DMS 273 (cell line): ENCODE data around the gene CDH6.

Experiments used
- DNase-seq: peaks from one replicate; lab custom pipeline; 2025; ENCODE audit not compliant: unreplicated experiment; lab: John Stamatoyannopoulos, UW

The CDH6 gene

DNA sequence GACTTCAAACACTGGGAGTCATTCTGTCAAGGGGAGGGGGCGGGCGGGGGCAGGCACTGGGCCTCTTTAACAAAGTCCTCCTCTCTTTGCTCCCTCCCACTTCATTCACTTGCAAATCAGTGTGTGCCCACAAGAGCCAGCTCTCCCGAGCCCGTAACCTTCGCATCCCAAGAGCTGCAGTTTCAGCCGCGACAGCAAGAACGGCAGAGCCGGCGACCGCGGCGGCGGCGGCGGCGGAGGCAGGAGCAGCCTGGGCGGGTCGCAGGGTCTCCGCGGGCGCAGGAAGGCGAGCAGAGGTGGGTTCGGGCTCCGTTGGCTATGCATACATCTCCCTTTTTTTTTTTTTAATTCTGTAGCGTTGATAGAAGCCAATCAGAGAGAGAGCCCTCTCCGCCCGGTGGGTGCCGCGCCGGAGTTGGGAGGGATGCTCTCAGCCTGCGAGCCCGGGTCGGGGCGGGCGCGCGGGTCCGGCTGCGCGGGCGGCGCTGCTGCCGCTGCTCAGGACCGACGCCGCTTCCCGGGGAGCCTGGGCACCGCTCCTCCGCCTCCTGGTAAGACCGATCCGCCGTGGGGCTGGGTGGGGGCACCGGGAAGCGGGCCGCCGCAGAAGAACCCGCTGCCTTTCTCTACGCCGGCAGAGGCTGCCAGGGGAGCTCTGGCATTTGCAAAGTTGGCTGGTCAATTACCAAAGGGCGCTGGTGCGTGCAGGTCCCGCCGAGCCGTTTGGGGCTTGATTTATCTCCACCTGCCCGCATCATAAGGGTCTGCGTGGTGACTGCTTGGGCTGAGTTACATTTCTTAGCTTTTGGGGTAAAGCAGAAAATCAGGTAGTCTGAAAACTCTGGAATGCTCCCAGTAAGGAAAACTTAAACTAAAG, at the start of gene CDH6:
Gene CDH6, plus strand, starts transcription at position 96 of the 877 bp plus-strand sequence. CDS start 73,788 bp downstream, outside the sequence.
- peak; percentile 51 for DNase-seq

DNA sequence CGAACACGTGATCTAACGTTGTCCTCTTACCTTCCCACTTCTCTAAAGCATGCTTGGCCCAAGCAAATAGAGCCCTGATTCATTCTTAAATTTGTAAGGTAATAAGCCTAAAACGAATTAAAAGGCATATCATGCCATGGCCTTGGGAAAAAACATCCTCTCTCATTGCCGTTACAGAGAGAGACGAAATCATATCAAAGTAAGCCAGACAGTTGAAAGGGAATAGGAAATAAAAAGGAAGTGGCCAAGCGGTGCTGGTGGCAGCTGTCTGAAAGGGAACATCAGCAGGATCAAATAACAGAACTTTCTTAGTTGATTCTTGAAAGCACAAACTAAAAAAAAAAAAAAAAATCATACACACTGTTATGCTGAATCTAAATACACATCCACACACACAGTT, 49.1 kb upstream of the CDH6 start:
- DNase-seq, result no peak

DNA sequence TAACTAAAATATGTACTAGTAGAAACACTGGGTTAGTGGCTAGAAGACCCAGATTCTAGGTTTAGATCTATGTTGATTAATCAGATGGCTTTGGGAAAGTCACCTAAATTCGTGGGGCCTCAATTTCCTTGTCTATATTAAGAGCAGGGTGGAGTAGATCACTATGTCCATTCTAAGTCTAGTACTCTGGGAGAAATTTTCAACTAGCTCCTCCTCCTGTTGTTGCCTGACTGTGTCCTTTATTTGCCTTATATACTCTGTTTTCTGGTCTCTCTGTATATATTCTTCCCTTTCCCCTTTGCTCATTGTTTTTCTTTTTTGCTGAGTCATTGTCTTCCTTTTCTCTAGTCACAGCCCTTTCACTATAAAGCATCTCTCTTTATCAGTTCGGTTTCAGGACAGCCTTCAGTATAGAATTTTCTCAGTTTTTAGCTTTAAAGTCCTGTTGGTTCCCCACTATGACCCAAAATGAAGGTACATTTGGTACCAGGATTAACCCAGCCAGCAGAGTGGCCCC, 44.5 kb upstream of the CDH6 start:
- DNase-seq, result no peak

DNA sequence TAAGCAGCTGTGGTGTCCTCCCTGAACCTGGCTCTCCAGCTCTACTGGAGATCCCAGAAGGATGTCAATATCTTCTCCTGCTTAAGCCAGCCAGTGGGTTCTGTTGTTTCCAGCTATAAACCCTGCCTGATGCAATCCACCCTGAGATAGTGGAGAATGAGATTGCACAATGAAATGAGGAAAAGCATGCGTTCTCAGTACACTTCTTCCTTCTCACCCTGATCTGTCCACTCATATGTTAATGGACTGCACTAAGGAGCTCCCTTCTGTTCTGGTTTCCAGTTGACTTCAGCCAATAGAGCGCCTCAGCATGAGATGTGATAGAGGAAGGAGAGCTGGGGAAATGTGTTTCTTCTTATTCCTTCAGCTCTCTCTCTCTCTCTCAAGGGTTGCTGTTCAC, 40.0 kb upstream of the CDH6 start:
- DNase-seq, result no peak

DNA sequence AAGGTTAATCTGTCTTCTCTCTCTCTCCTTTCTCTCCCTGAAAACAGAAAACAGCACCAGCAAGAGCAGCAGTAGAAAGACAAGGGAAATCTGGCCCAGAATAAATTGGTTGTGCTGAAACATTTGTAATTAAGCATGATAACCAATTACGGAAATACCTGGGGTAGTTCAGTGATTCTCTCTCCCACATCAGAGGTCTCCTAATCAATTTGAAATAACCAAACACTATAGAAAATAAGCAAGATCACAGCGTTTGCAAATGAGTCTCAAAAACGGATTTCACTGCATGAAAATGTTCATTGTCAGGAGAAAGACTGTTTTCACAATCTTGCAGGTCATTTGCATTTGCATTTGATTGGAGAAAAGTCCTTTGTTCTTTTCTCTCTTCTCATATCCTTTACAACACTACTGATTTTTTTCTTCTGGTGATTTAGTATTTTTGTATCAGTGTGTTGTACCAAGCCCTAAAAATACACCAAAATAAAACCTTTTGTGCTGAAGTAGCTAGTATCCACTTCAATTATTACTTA, 36.8 kb upstream of the CDH6 start:
- DNase-seq, result no peak

DNA sequence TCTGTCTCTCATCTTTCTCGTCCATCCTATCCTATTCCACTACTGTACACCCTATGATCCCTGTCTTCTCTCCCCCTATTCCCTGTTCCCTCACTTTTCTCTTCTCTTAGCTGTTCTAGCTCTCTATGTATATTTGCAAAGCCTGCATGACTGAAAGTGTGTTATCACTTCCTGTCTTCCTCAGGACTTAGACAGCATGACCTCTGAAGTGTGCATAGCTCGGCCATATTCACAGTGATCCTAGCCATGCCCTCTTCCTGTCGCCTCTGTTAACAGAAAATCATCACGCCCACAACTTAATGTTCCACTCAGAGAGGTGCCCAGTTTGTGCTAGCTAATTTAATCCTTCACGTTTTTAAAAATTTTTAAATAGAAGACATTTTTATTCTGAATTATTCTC, 35.8 kb upstream of the CDH6 start:
- DNase-seq, result no peak

DNA sequence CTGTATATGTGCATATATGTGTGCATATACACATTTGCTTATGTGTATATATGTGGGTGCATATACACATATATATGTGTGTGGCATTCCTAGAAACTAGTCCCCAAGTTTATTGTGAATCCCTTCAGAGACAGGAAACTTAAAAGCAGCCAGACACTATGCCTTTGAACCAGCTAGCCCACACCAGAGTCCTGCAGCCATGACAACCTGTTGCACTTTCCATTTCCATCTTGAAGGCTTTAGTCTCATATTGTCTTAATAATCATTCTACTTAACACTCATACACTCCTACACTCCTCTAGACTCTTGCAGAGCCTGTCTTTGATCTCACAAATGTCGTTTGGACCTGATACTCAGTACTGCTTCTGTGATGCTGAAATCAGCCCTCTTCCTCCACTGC, 34.8 kb upstream of the CDH6 start:
- no peak for DNase-seq

DNA sequence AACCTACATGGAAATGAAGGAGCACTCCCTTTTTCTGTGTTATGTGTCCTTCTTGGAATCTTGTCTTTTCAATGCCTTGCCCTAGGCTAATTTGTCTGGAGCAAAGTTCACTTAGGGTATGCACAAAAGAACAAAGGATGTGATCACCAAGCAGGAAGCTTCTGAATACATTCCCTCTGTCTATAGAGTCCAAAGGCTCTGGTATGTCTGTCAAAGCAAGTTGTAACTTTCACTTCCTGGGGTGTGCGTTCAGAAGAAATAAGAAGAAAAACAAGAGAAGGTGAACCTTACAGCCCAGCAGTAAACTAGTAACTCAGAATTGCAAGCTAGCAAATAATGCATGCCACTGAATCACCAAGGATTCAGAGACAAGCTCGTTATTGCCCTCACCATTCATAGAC, 31.7 kb upstream of the CDH6 start:
- DNase-seq, result no peak

DNA sequence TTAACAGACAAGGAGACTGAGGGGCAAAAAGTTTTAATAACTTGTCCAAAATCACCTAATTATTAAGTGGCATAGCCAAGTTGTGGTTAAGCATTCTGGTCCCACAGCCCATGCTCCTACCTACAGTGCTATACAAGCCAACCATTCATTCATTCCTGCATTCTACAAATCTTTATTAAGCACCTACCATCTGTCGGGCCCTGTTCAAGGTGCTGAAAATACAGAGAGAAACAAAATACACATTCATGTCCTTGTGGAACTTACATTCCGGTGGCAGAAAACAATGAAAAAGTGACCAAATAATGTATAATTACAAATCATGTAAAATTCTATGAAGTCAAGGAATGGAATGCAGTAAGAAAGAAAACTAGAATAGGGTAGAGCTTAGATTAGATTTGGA, 27.8 kb upstream of the CDH6 start:
- DNase-seq, result no peak

DNA sequence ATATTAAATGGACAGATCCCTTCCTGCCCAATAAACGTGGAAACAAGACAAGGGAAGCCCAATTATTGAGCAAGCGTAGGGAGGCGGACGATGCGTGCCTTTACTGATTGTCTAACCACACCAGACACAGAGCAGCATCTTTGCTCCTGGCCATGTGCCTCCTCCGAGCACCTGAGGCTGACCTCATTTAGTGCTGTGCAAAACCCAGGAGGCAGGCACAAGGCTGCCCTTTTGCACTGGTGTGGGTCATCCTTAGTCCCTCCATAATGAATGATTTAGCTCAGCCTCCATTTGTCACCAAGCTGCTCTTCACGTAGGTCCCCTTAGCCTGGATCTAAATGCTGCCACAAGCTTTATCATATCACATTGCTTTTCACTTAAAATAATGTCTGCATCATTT, 24.1 kb upstream of the CDH6 start:
- no peak for DNase-seq

DNA sequence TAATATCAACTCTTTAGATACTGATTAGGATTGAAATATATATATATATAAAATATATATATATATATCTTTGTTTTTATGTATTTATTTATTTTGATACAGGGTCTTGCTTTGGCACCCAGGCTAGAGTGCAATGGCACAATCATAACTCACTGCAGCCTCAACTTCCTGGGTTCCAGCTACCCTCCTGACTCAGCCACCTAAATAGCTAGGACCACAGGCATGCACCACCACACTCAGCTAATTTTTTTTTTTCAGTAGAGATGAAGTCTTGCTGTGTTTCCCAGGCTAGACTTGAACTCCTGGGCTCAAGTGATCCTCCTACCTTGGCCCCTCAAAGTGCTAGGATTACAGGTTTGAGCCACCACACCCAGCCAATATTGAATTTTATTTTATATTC, 20.6 kb upstream of the CDH6 start:
- DNase-seq, result no peak

DNA sequence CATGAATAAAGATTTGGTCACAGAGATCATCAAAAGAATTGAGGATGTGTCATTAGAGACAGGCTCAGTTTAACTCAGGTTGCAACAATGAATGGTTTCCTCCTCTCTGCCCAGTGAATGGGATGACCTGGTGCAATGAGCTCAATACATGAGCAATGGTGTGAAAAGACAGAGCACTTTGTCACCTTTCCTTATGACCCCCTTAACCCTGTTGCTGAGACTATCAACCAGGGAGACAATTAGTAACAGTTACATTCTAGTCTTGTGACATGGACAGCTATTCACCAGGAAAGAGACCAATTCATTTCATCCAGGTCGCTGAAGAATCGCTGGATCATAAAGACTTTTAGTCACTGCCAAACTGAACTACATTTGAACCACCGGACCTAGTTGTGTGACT, 19.9 kb upstream of the CDH6 start:
- no peak for DNase-seq

DNA sequence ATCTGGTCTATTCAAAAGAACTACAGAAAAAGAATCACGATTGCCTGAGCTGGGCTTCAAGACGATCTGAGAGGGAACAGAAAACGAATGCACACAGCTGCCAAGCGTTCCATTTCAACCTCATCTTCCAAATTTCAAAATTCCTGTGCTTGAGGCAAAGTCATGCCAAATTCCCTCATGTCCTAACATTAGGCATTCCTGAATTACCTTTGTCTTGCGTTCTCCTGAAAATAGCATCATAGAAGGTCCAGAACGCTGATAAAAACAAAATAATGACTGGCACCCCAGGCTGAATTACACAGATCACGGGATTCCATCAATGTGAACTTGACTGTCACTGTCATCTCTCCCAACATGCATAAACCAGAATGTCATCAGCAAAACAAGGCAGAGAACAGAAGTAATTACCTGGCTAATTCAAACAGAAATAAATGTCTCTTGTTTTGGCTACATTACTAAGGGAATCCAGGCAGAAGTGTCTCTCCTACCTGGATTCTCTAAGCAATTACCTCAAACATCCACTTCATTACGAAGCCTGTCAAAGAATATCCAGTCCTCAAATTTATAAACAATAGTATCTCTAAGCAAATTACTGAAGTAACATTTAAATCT, 12.0 kb upstream of the CDH6 start:
- no peak for DNase-seq

DNA sequence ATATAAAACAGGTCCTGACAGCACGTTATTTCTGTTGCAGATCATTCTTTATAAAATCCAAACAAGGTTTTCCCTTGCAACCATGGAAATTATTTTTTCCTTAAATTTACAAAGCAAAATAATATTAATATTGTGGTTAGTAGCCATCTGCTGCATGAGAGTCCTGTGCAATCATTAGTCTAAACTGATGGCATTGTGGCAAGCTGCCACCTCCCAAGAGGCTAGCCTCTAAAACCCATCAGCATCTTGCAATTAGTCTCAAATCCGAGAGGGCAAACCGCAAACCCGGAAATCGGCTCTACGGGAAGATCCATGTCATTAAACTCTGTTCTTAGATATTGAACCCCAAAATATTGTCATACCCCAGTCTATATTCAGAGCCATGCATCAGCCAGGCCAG, 11.3 kb upstream of the CDH6 start:
- peak; percentile 3 for DNase-seq

DNA sequence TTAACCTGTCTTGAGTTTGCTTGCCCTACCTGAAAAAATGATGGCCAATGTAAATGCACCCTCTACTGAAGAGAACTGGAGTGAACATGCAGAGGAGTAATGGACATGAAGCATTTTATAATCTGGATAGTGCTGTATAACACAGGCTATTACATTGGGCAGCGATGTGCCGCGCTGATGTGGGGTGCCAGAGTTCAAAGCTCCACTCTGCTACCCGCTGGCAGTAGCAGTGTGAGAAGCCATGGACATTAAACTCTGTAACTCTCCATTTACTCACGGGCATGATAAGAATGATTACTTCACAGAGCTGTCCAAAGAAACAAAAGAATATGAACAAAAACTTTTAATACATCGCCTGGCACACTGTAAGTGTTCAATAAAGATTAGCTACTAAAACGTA, 7.5 kb upstream of the CDH6 start:
- no peak for DNase-seq

DNA sequence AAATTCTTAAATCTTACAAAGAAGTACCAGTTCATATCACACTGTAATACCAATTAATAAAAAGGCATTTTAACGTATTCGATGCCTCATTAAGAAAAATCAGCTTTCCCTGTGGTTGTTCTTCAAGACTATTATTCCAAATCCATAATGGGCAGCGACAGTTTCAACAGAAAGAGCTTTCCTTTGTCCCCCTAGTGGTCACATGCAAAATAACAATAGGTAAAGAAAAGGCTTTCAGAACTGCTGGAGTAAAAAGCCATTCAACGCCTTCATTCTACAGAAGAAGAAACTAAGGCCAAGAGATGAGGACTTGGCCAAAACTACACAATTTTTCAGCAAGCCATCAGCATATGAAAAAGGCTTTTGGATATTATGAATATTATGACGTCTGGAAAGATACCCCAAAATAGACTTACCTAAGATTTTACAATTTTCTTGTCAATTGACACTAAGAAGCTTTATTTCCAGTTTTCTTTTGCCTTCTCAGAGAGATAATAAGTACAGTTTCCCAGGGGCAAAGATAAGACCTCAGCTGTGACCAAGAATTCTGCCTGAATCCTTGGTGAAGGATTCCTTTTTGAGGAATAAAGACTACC, 6.7 kb upstream of the CDH6 start:
- DNase-seq, result peak; percentile 57

DNA sequence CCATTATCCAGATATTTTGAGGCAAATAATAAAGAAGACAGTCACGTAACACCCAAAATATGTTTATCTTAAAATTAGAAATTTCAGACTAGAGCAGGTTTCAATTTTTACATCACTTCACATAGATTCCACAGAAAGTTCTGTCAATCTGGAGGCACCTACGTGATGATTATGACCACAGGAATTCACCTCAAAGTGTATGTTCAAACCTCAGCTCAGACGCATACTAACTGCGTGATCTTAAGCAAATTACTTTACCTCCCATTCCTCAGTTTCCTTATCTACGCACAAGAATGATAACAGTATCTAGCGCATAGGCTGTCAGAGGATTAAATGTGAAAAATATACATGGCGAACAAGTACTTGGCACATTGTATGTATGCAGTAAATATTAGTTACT, 5.9 kb upstream of the CDH6 start:
- no peak for DNase-seq

DNA sequence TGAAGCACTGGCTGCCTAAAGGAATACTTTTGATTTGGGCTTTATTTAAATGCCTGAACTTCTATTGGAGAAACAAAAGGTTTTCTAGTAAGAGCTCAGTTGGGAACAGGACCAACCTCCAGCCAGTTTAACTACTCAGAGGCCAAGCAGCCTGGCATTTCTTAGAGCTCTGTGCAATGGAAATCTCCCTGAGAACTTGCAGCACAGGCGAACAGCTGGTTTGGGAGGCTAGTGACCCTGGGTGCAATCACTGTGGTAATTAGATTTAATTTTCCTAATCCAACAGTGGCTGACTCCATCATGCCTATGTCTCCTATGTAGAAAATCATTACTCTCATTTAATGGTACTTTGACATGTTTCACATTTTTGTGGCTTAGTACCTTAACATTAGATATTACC, 1.0 kb upstream of the CDH6 start:
- no peak for DNase-seq

DNA sequence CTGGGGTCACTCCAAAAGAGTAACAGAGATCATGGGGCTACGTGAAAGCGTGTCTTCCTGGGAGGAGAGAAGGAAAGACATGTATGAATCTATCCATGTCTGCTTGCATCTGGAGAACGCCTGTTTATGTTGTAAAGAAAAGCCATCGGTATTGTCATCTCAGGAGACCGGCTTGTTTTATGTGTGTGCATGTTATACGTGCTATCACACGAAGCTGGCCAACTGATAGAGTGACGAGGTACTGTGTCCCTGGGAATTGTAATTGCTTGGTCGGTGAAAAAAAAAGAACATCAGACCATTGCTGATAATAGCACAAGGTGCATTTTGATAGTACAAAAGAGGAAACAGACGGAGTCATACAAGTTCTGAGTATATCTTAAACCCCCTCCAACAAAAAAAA, 370 bp upstream of the CDH6 start:
- DNase-seq, result no peak

DNA sequence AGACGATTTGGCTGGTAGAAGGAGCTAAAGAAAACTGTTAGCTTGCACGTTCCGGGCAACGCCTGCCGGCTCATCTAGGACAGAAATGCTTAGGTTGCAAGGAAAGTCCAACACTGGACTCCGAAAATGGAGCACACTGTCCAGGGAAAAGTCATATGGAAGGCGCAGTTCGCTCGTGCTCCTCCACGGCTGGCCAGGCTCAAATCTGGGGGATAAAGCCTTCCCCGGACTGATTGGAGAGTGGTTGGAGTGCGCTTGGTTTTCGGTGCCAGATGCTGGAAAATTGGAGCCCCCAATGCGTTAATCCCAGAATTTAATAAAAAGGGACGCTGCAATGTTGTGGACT, 955 bp downstream of the CDH6 start:
- DNase-seq, result no peak

DNA sequence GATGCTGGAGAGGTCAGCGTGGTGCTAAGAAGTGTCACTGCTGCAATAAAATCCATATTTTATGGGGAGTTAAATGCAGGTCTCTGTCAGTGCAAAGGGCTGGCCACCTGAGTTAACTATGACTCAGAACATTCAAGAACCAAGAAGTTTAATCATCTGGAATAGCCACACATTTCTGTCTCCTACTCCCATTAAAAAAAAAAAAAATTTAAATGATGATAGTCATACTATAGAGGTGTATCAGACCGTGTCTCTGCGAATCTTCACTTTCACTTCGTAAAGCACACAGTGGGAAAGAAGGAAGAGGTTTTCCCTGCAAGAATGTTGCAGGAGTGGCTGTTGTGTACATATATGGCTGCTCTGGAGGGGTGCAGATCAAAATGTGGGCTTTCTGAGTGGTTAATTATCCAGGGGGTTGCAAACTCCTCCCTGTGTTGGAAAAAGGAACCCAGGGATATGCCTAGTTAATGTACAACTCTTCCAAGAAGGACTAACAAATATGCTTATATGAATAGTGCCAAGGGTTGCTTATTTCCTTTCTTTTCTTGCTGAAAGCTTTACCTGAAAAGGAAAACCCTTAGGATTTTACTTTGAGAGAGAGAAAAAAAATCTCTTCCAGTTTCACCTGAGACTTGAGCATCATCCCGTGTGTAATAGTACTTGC, 1.5 kb downstream of the CDH6 start:
- DNase-seq, result no peak
